SK-N-SH treated with all-trans-retinoic acid at 6 μM for 48 hours (cell line): ENCODE data around the gene DHX38.
"Not testable (repeated sequence)": the region's sequence is repeated elsewhere in the genome, so short reads cannot be mapped to it uniquely, and the experiment has no call there.

Source experiments
- ATAC-seq: fragments of 200-7000 bp; cut with Tn5 transposase; 3 replicates; pipeline ENCODE4 v1.9.1; 2020; ENCODE audit warnings: mild to moderate bottlenecking, moderate library complexity
- ARNTL ChIP-seq: fragments of 450-650 bp; formaldehyde crosslinking; IDR thresholded peaks from 2 replicates; pipeline ENCODE4 v1.5.0; 2020; ENCODE audit warnings: low read depth, mild to moderate bottlenecking, moderate library complexity, borderline replicate concordance
- BACH2 ChIP-seq: fragments of 250-450 bp; sonication (Bioruptor Pico); IDR thresholded peaks from 2 replicates; pipeline ENCODE4 v1.9.0; 2021; ENCODE audit warnings: mild to moderate bottlenecking, borderline replicate concordance
- ESRRG ChIP-seq: fragments of 250-450 bp; sonication (Bioruptor Pico); IDR thresholded peaks from 2 replicates; pipeline ENCODE4 v1.6.1; 2021; ENCODE audit warnings: mild to moderate bottlenecking
- OSR1 ChIP-seq: fragments of 250-450 bp; sonication (Bioruptor Pico); IDR thresholded peaks from 2 replicates; pipeline ENCODE4 v1.8.0; 2022; ENCODE audit warnings: moderate library complexity, mild to moderate bottlenecking, inconsistent platforms
- PPARA ChIP-seq: fragments of 250-450 bp; sonication (Bioruptor Pico); IDR thresholded peaks from 2 replicates; pipeline ENCODE4 v1.5.0; 2020; ENCODE audit warnings: mild to moderate bottlenecking, borderline replicate concordance
- SNAI2 ChIP-seq: fragments of 250-450 bp; sonication (Bioruptor Pico); IDR thresholded peaks from 2 replicates; pipeline ENCODE4 v1.5.0; 2020; ENCODE audit warnings: mild to moderate bottlenecking, moderate library complexity
- TCF4 ChIP-seq: fragments of 250-450 bp; sonication (Bioruptor Pico); IDR thresholded peaks from 2 replicates; pipeline ENCODE4 v1.8.0; 2021; ENCODE audit warnings: mild to moderate bottlenecking, moderate library complexity, borderline replicate concordance
- ZC3H10 ChIP-seq: fragments of 250-450 bp; sonication (Bioruptor Pico); IDR thresholded peaks from 2 replicates; pipeline ENCODE4 v1.5.1; 2021; ENCODE audit warnings: mild to moderate bottlenecking, moderate library complexity
- ZFP3 ChIP-seq: fragments of 250-450 bp; sonication (Bioruptor Pico); IDR thresholded peaks from 2 replicates; pipeline ENCODE4 v1.5.0; 2020; ENCODE audit warnings: mild to moderate bottlenecking, moderate library complexity
- ZFP30 ChIP-seq: fragments of 450-650 bp; formaldehyde crosslinking; IDR thresholded peaks from 2 replicates; pipeline ENCODE4 v1.5.0; 2022; ENCODE audit warnings: mild to moderate bottlenecking, moderate library complexity
- ZNF565 ChIP-seq: fragments of 450-650 bp; formaldehyde crosslinking; conservative IDR thresholded peaks from 2 replicates; pipeline ENCODE4 v1.5.0; 2020; ENCODE audit warnings: low read depth, mild to moderate bottlenecking, moderate library complexity
- ZNF70 ChIP-seq: fragments of 450-650 bp; formaldehyde crosslinking; IDR thresholded peaks from 2 replicates; pipeline ENCODE4 v1.5.0; 2020; ENCODE audit warnings: mild to moderate bottlenecking, moderate library complexity
- ZNF8 ChIP-seq: fragments of 450-650 bp; formaldehyde crosslinking; IDR thresholded peaks from 2 replicates; pipeline ENCODE4 v1.5.0; 2020; ENCODE audit warnings: mild to moderate bottlenecking, moderate library complexity
- TF ChIP-seq, protein P1 (sequence below): fragments of 250-450 bp; sonication (Bioruptor Pico); IDR thresholded peaks from 2 replicates; pipeline ENCODE4 v1.5.0; 2020; ENCODE audit warnings: mild to moderate bottlenecking, moderate library complexity
- TF ChIP-seq, protein P2 (sequence below): fragments of 250-450 bp; sonication (Bioruptor Pico); IDR thresholded peaks from 2 replicates; pipeline ENCODE4 v1.5.1; 2021; ENCODE audit warnings: mild to moderate bottlenecking, moderate library complexity
- TF ChIP-seq, protein P3 (sequence below): fragments of 250-450 bp; sonication (Bioruptor Pico); IDR thresholded peaks from 2 replicates; pipeline ENCODE4 v1.8.0; 2020; ENCODE audit warnings: mild to moderate bottlenecking, moderate library complexity, borderline replicate concordance
- TF ChIP-seq, protein P4 (sequence below): fragments of 250-450 bp; sonication (Bioruptor Pico); IDR thresholded peaks from 2 replicates; pipeline ENCODE4 v1.5.1; 2020; ENCODE audit warnings: low read depth, mild to moderate bottlenecking, moderate library complexity

Gene DHX38

DNA sequence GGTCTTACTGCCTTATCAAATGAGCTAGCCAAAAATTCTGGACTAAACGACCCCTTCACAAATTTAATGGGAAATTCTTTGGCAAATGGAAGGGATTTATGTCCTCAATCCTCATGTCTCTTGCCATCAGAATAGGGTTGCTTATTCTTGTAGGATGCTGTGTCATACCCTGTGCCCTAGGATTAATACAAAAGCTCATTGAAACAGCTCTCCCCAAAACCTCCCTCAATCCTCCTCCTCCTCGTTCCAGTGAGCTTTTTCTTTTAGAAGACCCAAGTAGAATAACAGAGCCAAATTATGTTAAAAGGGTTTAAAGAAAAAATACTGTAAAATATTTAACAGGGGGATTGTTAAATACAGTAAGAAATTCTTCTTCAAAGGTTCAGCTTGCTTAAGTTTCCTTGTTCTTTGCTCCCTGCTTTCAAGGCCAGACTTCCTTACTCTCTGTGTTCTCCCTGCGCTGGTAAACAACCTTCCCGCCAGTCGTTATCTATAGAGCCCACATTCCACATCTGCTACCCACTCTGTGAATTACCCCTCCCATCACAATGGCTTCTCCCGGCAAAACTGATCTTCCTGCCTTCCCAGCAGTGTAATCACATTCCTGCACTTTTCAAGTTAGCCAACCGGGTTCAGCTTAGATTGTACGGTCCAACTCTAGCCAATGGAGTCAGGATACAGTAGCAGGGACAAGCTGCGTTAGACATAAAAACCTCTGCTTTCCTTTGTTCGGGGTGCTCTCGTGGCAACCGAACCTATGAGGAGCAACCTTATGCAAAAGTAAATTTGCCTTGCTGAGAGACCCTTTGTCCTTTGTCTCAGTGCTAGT lies 20.9 kb upstream of the DHX38 start:
- TF ChIP-seq ZFP30 (no peak), ZC3H10 (CRISPR knock-in tag) (no peak), ARNTL (CRISPR knock-in tag) (no peak), SNAI2 (no peak), ZNF8 (no peak), ESRRG (no peak), OSR1 (CRISPR knock-in tag) (no peak), ZNF70 (no peak), BACH2 (CRISPR knock-in tag) (no peak)
- TF ChIP-seq, protein P1, sequence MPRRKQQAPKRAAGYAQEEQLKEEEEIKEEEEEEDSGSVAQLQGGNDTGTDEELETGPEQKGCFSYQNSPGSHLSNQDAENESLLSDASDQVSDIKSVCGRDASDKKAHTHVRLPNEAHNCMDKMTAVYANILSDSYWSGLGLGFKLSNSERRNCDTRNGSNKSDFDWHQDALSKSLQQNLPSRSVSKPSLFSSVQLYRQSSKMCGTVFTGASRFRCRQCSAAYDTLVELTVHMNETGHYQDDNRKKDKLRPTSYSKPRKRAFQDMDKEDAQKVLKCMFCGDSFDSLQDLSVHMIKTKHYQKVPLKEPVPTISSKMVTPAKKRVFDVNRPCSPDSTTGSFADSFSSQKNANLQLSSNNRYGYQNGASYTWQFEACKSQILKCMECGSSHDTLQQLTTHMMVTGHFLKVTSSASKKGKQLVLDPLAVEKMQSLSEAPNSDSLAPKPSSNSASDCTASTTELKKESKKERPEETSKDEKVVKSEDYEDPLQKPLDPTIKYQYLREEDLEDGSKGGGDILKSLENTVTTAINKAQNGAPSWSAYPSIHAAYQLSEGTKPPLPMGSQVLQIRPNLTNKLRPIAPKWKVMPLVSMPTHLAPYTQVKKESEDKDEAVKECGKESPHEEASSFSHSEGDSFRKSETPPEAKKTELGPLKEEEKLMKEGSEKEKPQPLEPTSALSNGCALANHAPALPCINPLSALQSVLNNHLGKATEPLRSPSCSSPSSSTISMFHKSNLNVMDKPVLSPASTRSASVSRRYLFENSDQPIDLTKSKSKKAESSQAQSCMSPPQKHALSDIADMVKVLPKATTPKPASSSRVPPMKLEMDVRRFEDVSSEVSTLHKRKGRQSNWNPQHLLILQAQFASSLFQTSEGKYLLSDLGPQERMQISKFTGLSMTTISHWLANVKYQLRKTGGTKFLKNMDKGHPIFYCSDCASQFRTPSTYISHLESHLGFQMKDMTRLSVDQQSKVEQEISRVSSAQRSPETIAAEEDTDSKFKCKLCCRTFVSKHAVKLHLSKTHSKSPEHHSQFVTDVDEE (CRISPR knock-in tag) = no peak
- TF ChIP-seq, protein P2, sequence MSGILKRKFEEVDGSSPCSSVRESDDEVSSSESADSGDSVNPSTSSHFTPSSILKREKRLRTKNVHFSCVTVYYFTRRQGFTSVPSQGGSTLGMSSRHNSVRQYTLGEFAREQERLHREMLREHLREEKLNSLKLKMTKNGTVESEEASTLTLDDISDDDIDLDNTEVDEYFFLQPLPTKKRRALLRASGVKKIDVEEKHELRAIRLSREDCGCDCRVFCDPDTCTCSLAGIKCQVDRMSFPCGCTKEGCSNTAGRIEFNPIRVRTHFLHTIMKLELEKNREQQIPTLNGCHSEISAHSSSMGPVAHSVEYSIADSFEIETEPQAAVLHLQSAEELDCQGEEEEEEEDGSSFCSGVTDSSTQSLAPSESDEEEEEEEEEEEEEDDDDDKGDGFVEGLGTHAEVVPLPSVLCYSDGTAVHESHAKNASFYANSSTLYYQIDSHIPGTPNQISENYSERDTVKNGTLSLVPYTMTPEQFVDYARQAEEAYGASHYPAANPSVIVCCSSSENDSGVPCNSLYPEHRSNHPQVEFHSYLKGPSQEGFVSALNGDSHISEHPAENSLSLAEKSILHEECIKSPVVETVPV (CRISPR knock-in tag) = no peak
- TF ChIP-seq, protein P3, sequence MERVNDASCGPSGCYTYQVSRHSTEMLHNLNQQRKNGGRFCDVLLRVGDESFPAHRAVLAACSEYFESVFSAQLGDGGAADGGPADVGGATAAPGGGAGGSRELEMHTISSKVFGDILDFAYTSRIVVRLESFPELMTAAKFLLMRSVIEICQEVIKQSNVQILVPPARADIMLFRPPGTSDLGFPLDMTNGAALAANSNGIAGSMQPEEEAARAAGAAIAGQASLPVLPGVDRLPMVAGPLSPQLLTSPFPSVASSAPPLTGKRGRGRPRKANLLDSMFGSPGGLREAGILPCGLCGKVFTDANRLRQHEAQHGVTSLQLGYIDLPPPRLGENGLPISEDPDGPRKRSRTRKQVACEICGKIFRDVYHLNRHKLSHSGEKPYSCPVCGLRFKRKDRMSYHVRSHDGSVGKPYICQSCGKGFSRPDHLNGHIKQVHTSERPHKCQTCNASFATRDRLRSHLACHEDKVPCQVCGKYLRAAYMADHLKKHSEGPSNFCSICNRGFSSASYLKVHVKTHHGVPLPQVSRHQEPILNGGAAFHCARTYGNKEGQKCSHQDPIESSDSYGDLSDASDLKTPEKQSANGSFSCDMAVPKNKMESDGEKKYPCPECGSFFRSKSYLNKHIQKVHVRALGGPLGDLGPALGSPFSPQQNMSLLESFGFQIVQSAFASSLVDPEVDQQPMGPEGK (CRISPR knock-in tag) = no peak
- TF ChIP-seq, all 23 proteins: peak for 0
- ATAC-seq = no peak

DNA sequence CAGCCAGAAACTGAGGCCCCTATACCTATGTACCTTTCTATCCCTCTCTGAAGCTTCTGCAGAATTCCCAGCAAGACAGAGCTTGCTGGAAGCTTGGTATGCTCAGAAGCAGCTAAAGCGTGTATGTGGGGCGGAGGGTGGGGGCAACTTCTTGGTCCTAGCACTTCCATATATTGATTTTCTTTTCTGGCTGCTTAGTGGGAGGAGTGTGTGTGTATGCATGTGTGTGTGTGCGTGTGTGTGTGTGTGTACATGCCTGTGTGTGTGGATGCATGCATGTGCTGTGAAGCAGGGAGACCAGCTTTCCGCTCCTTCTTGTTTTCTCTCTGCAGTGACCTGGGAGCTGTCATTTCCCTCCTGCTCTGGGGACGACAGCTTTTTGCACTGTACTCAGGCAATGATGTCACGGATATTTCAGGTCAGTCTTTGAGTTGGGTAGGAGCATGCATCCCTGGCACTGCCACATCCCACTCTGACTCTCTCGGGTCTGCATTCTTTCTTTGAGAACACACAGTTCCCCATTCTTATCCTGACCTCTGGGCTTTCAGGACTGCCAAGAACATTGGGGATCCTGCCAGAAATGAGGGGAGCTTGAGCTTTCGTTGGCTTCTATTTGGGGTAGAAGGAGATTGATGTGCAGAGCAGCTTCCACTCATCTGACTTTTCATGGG lies 20.0 kb upstream of the DHX38 start:
- no peak for ATAC-seq
- TF ChIP-seq ZFP30 (no peak), PPARA (CRISPR knock-in tag) (no peak), SNAI2 (no peak), ZNF70 (no peak), TCF4 (CRISPR knock-in tag) (no peak), ZFP3 (CRISPR knock-in tag) (no peak), ZNF565 (no peak)
- TF ChIP-seq, protein P4, sequence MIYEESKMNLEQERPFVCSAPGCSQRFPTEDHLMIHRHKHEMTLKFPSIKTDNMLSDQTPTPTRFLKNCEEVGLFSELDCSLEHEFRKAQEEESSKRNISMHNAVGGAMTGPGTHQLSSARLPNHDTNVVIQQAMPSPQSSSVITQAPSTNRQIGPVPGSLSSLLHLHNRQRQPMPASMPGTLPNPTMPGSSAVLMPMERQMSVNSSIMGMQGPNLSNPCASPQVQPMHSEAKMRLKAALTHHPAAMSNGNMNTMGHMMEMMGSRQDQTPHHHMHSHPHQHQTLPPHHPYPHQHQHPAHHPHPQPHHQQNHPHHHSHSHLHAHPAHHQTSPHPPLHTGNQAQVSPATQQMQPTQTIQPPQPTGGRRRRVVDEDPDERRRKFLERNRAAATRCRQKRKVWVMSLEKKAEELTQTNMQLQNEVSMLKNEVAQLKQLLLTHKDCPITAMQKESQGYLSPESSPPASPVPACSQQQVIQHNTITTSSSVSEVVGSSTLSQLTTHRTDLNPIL (CRISPR knock-in tag) = no peak

DNA sequence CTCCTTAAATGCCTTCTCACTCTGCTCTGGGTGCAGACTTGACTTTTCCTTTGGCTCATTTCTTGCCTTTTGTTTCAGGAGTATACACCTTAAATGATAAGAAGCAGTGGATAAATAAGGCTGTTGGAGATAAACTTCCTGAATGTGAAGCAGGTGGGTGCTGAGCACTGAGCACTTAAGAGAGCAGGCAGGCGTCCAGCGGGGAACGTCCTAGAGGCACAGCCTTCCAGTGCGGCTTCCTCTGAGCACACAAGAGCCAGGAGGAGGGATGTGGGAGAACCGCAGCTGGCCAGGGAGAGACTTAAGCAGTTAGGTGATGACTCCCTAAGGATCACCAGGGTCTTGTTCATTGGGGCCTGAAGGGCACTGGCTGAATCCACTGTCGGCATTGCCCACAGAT lies 18.6 kb upstream of the DHX38 start:
- ATAC-seq = not testable (repeated sequence)

DNA sequence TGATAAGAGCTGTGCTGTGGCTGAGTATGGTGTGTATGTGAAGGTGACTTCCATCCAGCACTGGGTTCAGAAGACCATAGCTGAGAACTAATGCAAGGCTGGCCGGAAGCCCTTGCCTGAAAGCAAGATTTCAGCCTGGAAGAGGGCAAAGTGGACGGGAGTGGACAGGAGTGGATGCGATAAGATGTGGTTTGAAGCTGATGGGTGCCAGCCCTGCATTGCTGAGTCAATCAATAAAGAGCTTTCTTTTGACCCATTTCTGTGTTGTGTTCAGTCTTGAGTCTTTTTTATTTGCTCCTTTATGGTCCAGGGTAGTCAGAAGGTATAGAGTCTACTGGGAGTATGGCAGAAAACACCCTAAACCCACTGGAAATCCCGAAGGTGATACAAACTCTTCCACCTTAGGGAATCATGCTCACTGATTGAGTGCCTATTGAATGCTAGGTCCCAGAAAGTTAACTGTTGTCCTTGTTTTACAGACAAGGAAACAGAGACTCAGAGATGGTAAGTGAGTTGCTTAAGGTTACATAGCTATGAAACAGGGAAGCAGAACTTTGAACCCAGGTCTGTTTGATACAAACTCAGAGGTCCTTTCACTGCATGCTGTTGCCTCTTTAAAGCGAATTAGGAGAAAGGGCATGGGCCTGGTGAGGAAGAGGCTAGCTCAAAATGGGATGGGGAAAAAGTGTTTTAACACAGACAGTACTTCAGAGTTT lies 16.5 kb upstream of the DHX38 start:
- not testable (repeated sequence) for ATAC-seq
